Stimulated activated CD8-positive, alpha-beta memory T cell treated with anti-CD3 and anti-CD28 coated beads, Interleukin-12 subunit alpha, Interleukin-12 subunit beta, amount 100 ng/mL, for 24 hours (primary cell): ENCODE results near the gene PTPN21.
A peak's percentile ranks its signal among the peaks of the same experiment; 100 is the strongest.

Source experiments
- DNase-seq: peaks from one replicate; pipeline ENCODE4 v3.0.0-alpha.2; 2020; ENCODE audit errors: extremely low read depth

PTPN21 gene

DNA sequence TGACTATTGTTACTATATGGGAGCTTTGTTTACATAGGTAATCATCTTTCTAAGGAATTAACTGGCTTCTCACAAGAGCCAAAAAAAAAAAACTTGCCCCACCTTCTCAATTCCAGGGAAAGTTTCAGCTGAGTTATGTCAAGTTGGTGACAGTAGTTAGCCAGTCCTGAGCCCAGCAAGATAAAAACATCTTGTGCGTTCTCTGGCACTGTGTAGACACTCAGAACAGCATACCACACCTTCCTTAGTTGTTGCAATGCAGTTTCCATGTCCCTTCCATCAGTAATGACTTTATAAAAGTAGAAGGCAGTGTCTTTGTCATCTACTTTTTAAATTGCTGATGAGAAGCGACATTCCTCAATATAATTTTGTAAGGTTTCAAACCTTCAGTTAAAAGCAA, 50.2 kb downstream of the PTPN21 start:
- DNase-seq: no peak

- no peak for DNase-seq
Observed at GRCh38 chr14:88503754-88504406, 50.9 kb downstream of the PTPN21 start.

DNA sequence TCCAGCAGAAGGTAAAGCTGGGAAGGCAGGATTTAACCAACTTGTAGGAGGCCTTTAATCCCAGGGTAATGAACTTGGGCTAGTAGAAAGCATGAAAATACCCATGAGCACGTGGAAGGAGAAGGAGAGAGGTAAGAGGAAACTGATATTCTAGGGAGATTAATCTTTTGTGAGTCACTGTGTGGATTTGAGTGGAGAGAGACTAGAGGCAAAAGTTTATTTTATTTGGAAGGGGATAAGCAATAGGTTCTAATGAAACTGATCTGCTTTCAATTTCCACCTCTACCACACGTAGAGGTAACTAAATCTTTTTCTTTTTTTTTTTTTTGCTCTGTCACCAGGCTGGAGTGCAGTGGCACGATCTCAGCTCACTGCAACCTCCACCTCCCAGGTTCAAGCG, 52.1 kb downstream of the PTPN21 start:
- no peak for DNase-seq

DNA sequence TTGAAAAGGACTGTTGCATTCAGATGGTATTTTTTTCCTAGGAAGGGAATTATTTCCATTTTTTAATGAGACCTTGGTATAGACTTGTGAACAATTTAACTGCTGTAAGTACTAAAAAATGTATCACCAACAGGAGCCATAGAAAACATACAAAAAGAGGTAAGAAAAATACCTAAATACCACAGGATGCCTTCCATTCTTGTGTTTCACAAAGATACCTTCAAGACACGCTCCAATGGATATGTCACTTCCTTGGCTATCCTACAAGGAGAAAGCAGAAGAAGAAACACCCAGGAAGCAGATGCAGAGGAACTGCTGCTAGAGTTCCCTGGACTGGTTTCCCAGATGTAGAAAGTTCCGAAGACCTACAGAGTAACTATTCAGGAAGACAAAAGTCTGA, 54.2 kb downstream of the PTPN21 start:
- no peak for DNase-seq

DNA sequence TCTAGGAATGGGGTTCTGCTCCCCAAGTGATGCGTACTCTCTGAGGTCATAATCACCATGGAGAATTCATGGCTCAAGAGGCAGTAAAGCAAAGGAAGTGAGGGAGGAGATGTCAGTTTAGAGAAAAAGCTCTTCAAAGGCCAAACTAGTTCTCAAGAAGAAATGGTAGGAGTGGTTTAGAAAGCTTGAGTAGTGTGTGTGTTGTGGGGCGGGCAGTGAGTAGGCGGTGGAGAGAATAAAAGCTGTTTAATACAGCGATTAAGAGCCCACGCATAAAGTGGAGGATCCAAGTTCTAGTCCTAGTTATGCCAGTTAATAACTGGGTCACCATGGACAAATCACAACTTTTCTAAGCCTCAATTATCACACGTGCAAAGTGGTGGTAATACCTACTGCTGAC, 55.6 kb downstream of the PTPN21 start:
- DNase-seq: no peak

DNA sequence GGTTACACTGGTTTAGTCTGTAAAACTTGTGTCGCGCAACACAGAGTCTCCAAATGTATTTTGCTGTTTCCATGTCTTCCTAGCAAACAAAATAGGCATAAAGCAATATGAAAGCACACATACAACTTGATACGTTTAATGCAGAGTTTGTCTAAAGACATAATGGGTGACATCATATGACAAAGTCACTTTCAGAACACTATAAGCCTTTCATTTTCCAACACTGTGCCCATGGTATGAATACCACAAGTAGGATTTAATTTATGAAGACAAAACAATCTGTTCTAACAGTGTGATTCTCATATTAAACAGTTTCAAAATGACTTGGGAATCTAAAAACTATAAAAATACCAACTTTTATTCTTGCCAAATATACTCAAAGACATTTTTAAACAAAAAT, 58.4 kb downstream of the PTPN21 start:
- no peak for DNase-seq

- no peak for DNase-seq
Observed at GRCh38 chr14:88493392-88494185, 61.2 kb downstream of the PTPN21 start.

GRCh38 chr14:88492272-88493089, 62.3 kb downstream of the PTPN21 start:
- DNase-seq: peak; percentile 17

GRCh38 chr14:88490168-88490567, 64.6 kb downstream of the PTPN21 start:
- DNase-seq: no peak

GRCh38 chr14:88488897-88489296, 65.9 kb downstream of the PTPN21 start:
- DNase-seq: no peak

- DNase-seq: no peak
Observed at GRCh38 chr14:88488081-88488480, 66.7 kb downstream of the PTPN21 start.

GRCh38 chr14:88482524-88482923, 72.3 kb downstream of the PTPN21 start:
- DNase-seq: no peak

- no peak for DNase-seq
Observed at GRCh38 chr14:88481794-88482193, 73.0 kb downstream of the PTPN21 start.

- DNase-seq: no peak
Observed at GRCh38 chr14:88481059-88481458, 73.7 kb downstream of the PTPN21 start.

- no peak for DNase-seq
Observed at GRCh38 chr14:88479574-88479987, 75.2 kb downstream of the PTPN21 start.

DNA sequence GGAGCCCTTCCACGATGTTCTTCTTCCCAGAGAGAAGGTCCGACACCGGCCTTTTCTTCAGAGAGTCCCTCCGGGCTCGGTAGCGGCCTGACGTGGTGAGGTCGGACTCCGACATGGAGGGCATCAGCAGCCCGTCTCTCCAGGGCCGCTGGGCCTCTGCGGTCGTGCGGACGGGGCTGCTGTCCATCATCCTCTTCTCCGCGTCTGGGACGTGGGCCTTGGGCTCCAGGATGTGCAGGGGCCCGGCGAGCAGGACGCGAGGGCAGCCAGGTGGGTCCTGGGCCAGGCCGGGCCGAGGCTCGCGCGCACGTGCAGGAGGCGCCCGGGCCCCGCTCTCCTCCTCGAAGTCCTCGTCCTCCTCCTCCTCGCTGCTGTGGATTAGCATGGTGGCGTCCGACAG, 75.9 kb downstream of the PTPN21 start:
- DNase-seq: no peak

DNA sequence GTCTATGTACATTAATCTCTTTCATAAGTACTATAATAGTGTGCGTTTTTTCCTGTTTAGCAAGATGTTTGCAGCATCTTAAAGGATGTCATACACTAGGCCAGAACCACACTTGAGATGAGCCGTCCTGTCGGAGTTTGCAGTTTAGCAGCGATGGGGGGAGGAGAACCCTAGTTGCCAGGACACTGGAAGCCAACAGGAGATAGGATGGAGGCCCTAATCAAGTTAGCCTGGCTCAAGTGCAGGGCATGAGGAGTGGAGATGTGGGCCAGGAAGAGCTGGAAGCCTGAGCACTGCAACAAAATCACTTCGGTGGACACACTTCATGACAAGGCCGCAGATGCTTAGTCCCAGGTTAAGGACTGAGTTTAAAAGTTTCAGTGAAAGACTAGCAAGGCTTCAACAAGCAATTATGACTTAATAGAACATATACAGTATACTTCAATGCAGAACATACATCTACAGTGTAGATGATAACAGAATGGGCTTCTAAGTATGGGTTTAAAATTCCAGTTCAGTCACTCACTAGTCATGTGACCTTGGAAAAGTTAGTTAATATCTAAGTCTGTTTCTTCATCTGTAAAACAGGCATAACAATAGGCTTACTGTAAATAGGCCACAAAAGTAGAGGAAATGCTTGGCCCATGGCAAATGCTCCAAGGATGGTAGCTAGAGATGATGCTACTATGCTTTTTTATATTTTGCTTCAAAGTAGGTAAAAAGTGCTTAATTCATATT, 77.1 kb downstream of the PTPN21 start:
- no peak for DNase-seq

DNA sequence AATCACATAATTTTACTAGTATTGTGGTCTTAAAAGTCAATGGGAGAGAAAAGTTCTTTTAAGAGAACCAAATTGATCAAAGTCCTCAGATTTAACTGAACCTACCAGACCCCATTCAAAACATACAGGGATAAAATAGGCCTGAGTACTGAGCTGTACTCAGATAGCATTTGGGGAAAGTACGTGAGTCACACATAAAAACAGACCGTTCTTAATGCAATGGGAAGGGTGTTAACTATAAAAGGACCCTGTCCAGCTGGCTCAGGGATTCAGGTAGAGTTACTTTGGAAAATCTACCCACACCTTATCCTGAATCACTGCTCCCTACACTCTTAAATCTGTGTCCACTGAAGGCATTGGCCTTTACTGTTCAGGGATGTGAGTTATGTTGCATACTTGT, 78.0 kb downstream of the PTPN21 start:
- DNase-seq: no peak

DNA sequence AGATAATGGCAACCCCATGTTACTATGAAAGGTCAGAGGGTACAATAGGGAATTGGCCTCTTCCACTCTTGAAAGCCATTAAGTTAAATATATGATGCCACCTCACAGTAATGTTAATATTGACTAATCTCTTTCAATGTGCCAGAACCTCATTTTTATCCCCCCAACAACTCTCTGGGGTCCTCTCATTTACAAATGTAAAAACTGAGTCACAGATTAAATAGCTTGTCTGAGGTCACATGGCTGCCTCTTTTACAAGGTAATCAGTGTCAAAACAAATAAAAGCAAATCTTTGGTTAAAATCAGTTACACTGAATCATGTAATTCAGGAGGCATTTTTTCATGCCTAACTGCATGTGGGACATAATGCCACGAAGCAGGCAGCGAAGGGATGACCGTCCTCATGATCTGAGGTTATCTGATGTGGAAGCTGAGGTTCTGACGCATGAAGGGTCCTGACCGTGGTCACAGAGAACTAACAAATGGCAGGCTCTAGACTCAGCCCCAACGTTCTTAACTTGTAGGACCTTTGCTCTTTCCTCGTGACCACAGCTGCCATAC, 78.5 kb downstream of the PTPN21 start:
- DNase-seq: no peak

GRCh38 chr14:88473791-88474190, 81.0 kb downstream of the PTPN21 start:
- DNase-seq: no peak
